Body of pancreas (tissue), 4 donors: ENCODE measurements around the gene FJX1. TPM values are rescaled to one million over a fixed set of nuclear protein-coding genes. Genes with fewer than 3 reads are reported as not detected.

Experiments used
- ATAC-seq: fragments of 150-250 bp; one replicate; pipeline ENCODE4 v1.9.1; 2016
- DNase-seq, 4 donors: peaks; one replicate each; pipeline ENCODE4 v3.0.0-alpha.2; 2019
- H3K27ac ChIP-seq, 4 donors: fragments of 200-600 bp; sonication (generic); 1 replicate in 3 of 4; 2 replicates in 1 of 4; pipeline versions ENCODE4 v1.5.1 to v1.6.1; 2016 to 2019; ENCODE audit warnings: mild to moderate bottlenecking in 1 of 4, mixed read lengths in 1 of 4, moderate library complexity in 1 of 4
- H3K27me3 ChIP-seq, 2 donors: fragments of 200-600 bp; sonication (generic); one replicate each; pipeline ENCODE4 v1.6.0; 2016; ENCODE audit warnings: mild to moderate bottlenecking in 1 of 2
- H3K36me3 ChIP-seq, 2 donors: fragments of 200-600 bp; sonication (generic); replicated peaks in 1 of 2; 2 replicates each; pipeline ENCODE4 v1.5.1; 2016; ENCODE audit warnings: low read depth in 2 of 2; ENCODE audit not compliant: insufficient read depth in 1 of 2
- H3K4me1 ChIP-seq: fragments of 200-600 bp; sonication (generic); one replicate; pipeline ENCODE4 v1.6.0; 2016
- H3K4me3 ChIP-seq, 2 donors: fragments of 200-600 bp; sonication (generic); 1 replicate in 1 of 2; 2 replicates in 1 of 2; pipeline ENCODE4 v1.5.1; 2016 to 2019
- H3K9me3 ChIP-seq, 3 donors: fragments of 200-600 bp; sonication (generic); 1 replicate in 2 of 3; 2 replicates in 1 of 3; pipeline ENCODE4 v1.5.1; 2016
- CTCF ChIP-seq, 7 experiments: fragments of 450-650 bp in 4 of 7; fragments of 200-600 bp in 3 of 7; sonication (generic) in 3 of 7; IDR thresholded peaks; one replicate each; pipeline ENCODE4 v1.5.1; 2016 to 2019; ENCODE audit warnings: antibody characterized with exemption in 7 of 7
- POLR2A ChIP-seq, 3 donors: fragments of 450-650 bp; IDR thresholded peaks; one replicate each; pipeline ENCODE4 v1.6.1; 2016; ENCODE audit warnings: antibody characterized with exemption in 3 of 3, mild to moderate bottlenecking in 2 of 3
- WGBS, 2 donors: methylation state at CpG; one replicate each; pipeline ENCODE4 v1.1.5; 2017; 5-methylcytosine and 5-hydroxymethylcytosine counted together
- intact Hi-C: fragments of 100-400 bp; cut with DNase I; formaldehyde crosslinking; loops from one replicate; pipeline ENCODE4 v1.15.1; 2023
- total RNA-seq, 2 donors: library from RNA; depleted of rRNA; stranded (reverse); fragments of >200 nt; gene quantifications; one replicate each; pipeline ENCODE4 v1.1.0, GENCODE V29; 2016

Gene FJX1
- total RNA-seq, 2 donors from 2014 or later = 4.2 to 17.1 TPM

DNA sequence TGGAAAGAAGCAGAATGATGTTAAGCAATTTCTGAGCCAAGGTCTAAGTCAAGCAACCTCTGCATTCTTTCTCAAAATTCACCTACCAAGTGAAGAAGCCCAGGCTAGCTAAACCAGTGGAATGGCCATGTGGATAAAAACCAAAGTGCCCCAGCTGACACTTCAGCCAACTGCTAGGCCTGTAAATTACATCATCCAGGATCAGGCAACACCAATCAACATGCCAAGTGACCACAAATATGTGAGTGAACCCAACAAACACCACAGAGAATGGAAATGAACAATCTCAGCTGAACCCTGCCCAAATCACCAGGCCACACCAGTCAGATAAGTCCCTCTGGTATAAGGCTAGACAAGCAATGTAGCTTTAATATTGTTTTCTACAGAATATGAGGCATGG lies 25.1 kb upstream of the FJX1 start:
- Histone ChIP-seq H3K36me3 (no peaks in the 10 kb centered on the region), H3K9me3 (no peaks in the 10 kb centered on the region), H3K4me1 (peaks cover 4% of the 10 kb centered on the region), H3K4me3 (no peak overlapping the region), H3K27ac (no peak overlapping the region), H3K27me3 (no peaks in the 10 kb centered on the region)
- TF ChIP-seq CTCF (IDR thresholded peaks at IDR 0.05) = no peak
- no peak for TF ChIP-seq POLR2A (IDR thresholded peaks at IDR 0.05)
- ATAC-seq = no peak
- intact Hi-C loops = no loop called here
- no peak for DNase-seq

DNA sequence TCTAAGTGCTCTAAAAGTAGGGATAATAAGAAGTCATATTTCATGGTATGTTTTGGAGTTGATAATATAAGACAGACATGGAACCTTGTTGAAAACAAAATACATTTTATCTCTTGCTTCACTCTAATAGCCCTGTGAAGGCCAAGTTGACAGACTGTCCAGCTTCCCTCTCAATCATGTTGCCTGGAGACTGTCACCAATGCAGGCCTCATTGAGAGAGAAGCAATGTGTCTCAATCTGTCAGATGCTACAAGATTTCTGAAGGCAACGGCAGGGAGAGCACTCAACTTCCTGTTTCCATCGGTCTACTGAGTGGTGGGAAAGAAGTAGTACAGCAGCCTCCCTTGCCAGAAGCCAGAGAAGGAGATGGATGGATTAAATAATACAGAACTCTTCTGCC lies 23.6 kb upstream of the FJX1 start:
- TF ChIP-seq CTCF (IDR thresholded peaks at IDR 0.05) (no peak), POLR2A (IDR thresholded peaks at IDR 0.05) (no peak)
- H3K27me3 ChIP-seq = no peaks in the 10 kb centered on the region
- H3K36me3 ChIP-seq = no peaks in the 10 kb centered on the region
- 27 to 40% methylated on average over 2 of the region's 2 CpGs for WGBS, 2 donors
- H3K27ac ChIP-seq = no peak overlapping the region
- H3K9me3 ChIP-seq = no peaks in the 10 kb centered on the region
- intact Hi-C loops = no loop called here
- H3K4me3 ChIP-seq = no peak overlapping the region
- H3K4me1 ChIP-seq = peaks cover 7% of the 10 kb centered on the region
- no peak for ATAC-seq
- no peak for DNase-seq

DNA sequence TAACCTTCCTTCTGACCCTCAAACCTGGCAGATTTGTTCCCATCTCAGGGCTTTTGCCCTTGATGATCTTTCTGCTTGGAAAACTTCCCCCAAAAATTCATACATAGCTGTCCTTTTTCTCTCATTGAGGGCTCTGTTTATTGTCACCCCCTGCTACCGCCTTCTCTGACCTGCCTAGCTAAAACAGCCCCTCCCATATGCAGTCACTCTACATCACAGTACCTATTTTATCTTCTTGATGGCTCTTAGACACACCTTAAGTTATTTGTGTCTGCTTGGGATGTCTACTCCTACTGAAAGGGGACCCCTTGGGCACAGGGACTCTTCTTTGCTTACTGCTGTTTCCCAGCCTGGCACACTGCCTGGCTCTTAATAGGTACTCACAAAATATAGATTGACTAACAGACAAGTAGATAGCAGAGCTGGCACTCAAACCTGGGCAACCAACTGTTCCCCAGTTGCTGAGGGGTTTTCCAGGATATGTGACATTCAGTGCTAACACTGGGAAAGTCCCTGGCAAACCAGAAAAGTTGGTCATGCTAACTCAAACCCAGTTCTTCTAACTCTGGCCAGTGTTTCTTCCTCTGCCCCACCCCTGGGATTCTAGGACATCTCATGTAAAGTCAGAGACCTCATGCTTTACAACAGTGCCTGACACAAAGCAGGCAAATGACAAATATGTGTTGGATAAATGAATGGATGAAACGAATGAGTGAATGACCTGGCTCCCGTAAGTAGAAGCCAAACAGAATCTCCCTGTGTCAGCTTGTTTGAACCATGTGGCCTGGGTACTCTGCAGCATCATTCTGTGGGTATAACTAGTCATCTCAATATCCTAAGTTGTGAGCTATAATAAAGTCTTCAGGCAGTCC lies 19.8 kb upstream of the FJX1 start:
- DNase-seq (peak in 3 of 4 donors; percentile 16 to 47 (median 34)), ATAC-seq (peak; percentile 82)
- TF ChIP-seq POLR2A (IDR thresholded peaks at IDR 0.05) = no peak
- no peak for TF ChIP-seq CTCF (IDR thresholded peaks at IDR 0.05)
- Histone ChIP-seq H3K4me1 (peaks cover 7% of the 10 kb centered on the region), H3K27ac (peak overlapping the region in 2 of 4 donors; percentile 21 to 27), H3K27me3 (no peaks in the 10 kb centered on the region), H3K4me3 (no peak overlapping the region), H3K36me3 (no peaks in the 10 kb centered on the region), H3K9me3 (no peaks in the 10 kb centered on the region)
- WGBS, 2 donors = 50 to 66% methylated on average over 3 of the region's 3 CpGs
- intact Hi-C loops = no loop called here

GRCh38 chr11:35600331-35600838 lies 17.9 kb upstream of the FJX1 start:
- no peaks in the 10 kb centered on the region for H3K9me3 ChIP-seq
- H3K27ac ChIP-seq = no peak overlapping the region
- intact Hi-C loops = no loop called here
- H3K36me3 ChIP-seq = no peaks in the 10 kb centered on the region
- DNase-seq = no peak
- peaks cover 7% of the 10 kb centered on the region for H3K4me1 ChIP-seq
- no peak for ATAC-seq
- 52 to 72% methylated on average over 4 of the region's 4 CpGs for WGBS, 2 donors
- TF ChIP-seq POLR2A (IDR thresholded peaks at IDR 0.05) (no peak), CTCF (IDR thresholded peaks at IDR 0.05) (no peak)
- H3K27me3 ChIP-seq = no peaks in the 10 kb centered on the region
- no peak overlapping the region for H3K4me3 ChIP-seq
